NCI-H345 (cell line): ENCODE results near the gene AFG3L2.
"Not testable (repeated sequence)": the region's sequence is repeated elsewhere in the genome, so short reads cannot be mapped to it uniquely, and the experiment has no call there.

Source experiments
- DNase-seq: peaks from one replicate; lab custom pipeline; 2025; lab: John Stamatoyannopoulos, UW

AFG3L2 gene

GRCh38 chr18:12397254-12397653, 20.2 kb upstream of the AFG3L2 start:
- no peak for DNase-seq

GRCh38 chr18:12394428-12394827, 17.4 kb upstream of the AFG3L2 start:
- no peak for DNase-seq

GRCh38 chr18:12393998-12394397, 17.0 kb upstream of the AFG3L2 start:
- peak; percentile 20 for DNase-seq

GRCh38 chr18:12393510-12393909, 16.5 kb upstream of the AFG3L2 start:
- DNase-seq = no peak

- peak; percentile 66 for DNase-seq
These were observed 14.6 kb upstream of the AFG3L2 start for GRCh38 chr18:12391487-12392165.

GRCh38 chr18:12388442-12388841, 11.4 kb upstream of the AFG3L2 start:
- DNase-seq = no peak

- no peak for DNase-seq
These were observed 7.2 kb upstream of the AFG3L2 start for GRCh38 chr18:12384261-12384660.

- not testable (repeated sequence) for DNase-seq
These were observed 6.7 kb upstream of the AFG3L2 start for GRCh38 chr18:12383759-12384158.

- DNase-seq = not testable (repeated sequence)
These were observed 5.3 kb upstream of the AFG3L2 start for GRCh38 chr18:12382221-12382814.

GRCh38 chr18:12378198-12378558, 1.2 kb upstream of the AFG3L2 start:
- DNase-seq = not testable (repeated sequence)

- DNase-seq = no peak
These were observed 650 bp upstream of the AFG3L2 start for GRCh38 chr18:12377556-12378197.

GRCh38 chr18:12376034-12376753, 833 bp downstream of the AFG3L2 start:
- DNase-seq = peak; percentile 29

GRCh38 chr18:12374401-12374800, 2.6 kb downstream of the AFG3L2 start:
- no peak for DNase-seq

GRCh38 chr18:12373771-12374116, 3.3 kb downstream of the AFG3L2 start:
- DNase-seq = no peak

- DNase-seq = no peak
These were observed 3.8 kb downstream of the AFG3L2 start for GRCh38 chr18:12373116-12373770.

GRCh38 chr18:12372406-12372805, 4.6 kb downstream of the AFG3L2 start:
- no peak for DNase-seq

- no peak for DNase-seq
These were observed 5.4 kb downstream of the AFG3L2 start for GRCh38 chr18:12371590-12371989.

GRCh38 chr18:12369211-12369610, 7.8 kb downstream of the AFG3L2 start:
- no peak for DNase-seq

- no peak for DNase-seq
These were observed 10.2 kb downstream of the AFG3L2 start for GRCh38 chr18:12366784-12367183.

- no peak for DNase-seq
These were observed 10.6 kb downstream of the AFG3L2 start for GRCh38 chr18:12366379-12366778.

GRCh38 chr18:12362473-12363174, 14.4 kb downstream of the AFG3L2 start:
- DNase-seq = no peak
